Neural cell (in vitro differentiated cells): Measurements from ENCODE around the gene CCDC27. TPM values are rescaled to one million over a fixed set of nuclear protein-coding genes. Genes with fewer than 3 reads are reported as not detected.

Experiments
- H2AFZ ChIP-seq: fragments of 200-600, 300-800 bp; sonication (generic), shearing (Covaris generic); 2 replicates; pipeline ENCODE4 v1.6.0; 2014; ENCODE audit warnings: low read depth, mild to moderate bottlenecking, antibody characterized with exemption, low read length, moderate library complexity
- H3F3A ChIP-seq: fragments of 200-600 bp; shearing (Covaris generic); 2 replicates; pipeline ENCODE4 v1.6.1; 2016; ENCODE audit warnings: mild to moderate bottlenecking, moderate library complexity, mixed read lengths, antibody characterized with exemption, low read length; ENCODE audit not compliant: insufficient read depth, poor library complexity, severe bottlenecking
- H3K27ac ChIP-seq: fragments of 200-600, 300-800 bp; sonication (generic), shearing (Covaris generic); 2 replicates; pipeline ENCODE4 v1.5.1; 2014; ENCODE audit warnings: mild to moderate bottlenecking, low read length, moderate library complexity
- H3K27me3 ChIP-seq: fragments of 300-800, 200-600 bp; sonication (generic), shearing (Covaris generic); 2 replicates; pipeline ENCODE4 v1.6.0; 2014; ENCODE audit warnings: mild to moderate bottlenecking, low read depth, low read length, moderate library complexity; ENCODE audit not compliant: insufficient read depth
- H3K36me3 ChIP-seq: fragments of 300-800, 200-600 bp; sonication (generic), shearing (Covaris generic); 2 replicates; pipeline ENCODE4 v1.5.1; 2014; ENCODE audit warnings: mild to moderate bottlenecking, antibody characterized with exemption, low read length, moderate library complexity; ENCODE audit not compliant: insufficient read depth
- H3K4me2 ChIP-seq: fragments of 300-800, 200-600 bp; sonication (generic), shearing (Covaris generic); 2 replicates; pipeline ENCODE4 v1.6.0; 2014; ENCODE audit warnings: mild to moderate bottlenecking, low read length
- H3K4me3 ChIP-seq: fragments of 300-800, 200-600 bp; sonication (generic), shearing (Covaris generic); 2 replicates; pipeline ENCODE4 v1.5.1; 2014; ENCODE audit warnings: mild to moderate bottlenecking, low read length, moderate library complexity
- H3K79me2 ChIP-seq: fragments of 200-600 bp; shearing (Covaris generic); replicated peaks from 2 replicates; pipeline ENCODE4 v1.6.0; 2014; ENCODE audit warnings: mild to moderate bottlenecking, low read length, moderate library complexity; ENCODE audit not compliant: insufficient read depth
- H3K9ac ChIP-seq: fragments of 300-800, 200-600 bp; sonication (generic), shearing (Covaris generic); 2 replicates; pipeline ENCODE4 v1.6.1; 2016; ENCODE audit warnings: mild to moderate bottlenecking, low read length, mixed read lengths
- H3K9me2 ChIP-seq: fragments of 200-600 bp; shearing (Covaris generic); 2 replicates; pipeline ENCODE4 v1.6.1; 2016; ENCODE audit warnings: mild to moderate bottlenecking, low read length, mixed read lengths; ENCODE audit not compliant: insufficient read depth
- H3K9me3 ChIP-seq: fragments of 200-600, 300-800 bp; sonication (generic), shearing (Covaris generic); 2 replicates; pipeline ENCODE4 v1.6.1; 2016; ENCODE audit warnings: mild to moderate bottlenecking, mixed run types, low read length, moderate library complexity, mixed read lengths
- H4K20me1 ChIP-seq: fragments of 200-600 bp; shearing (Covaris generic); 2 replicates; pipeline ENCODE4 v1.6.1; 2016; ENCODE audit warnings: mild to moderate bottlenecking, mixed run types; ENCODE audit not compliant: insufficient read depth
- CTCF ChIP-seq: fragments of 450-650 bp; IDR thresholded peaks from 2 replicates; pipeline ENCODE4 v1.5.1; 2014; ENCODE audit warnings: antibody characterized with exemption, mild to moderate bottlenecking, moderate library complexity; ENCODE audit not compliant: poor library complexity, severe bottlenecking
- EP300 ChIP-seq: fragments of 450-650 bp; conservative IDR thresholded peaks from 2 replicates; pipeline ENCODE4 v1.6.1; 2014; ENCODE audit warnings: antibody characterized with exemption, mild to moderate bottlenecking, moderate library complexity; ENCODE audit not compliant: poor library complexity, severe bottlenecking
- EZH2 ChIP-seq: fragments of 200-600, 300-800 bp; shearing (Covaris generic), sonication (generic); IDR thresholded peaks from 2 replicates; pipeline ENCODE4 v1.6.1; 2014; ENCODE audit warnings: antibody characterized with exemption, low read length, borderline replicate concordance, mild to moderate bottlenecking; ENCODE audit not compliant: insufficient read depth, poor library complexity, severe bottlenecking
- MXI1 ChIP-seq: fragments of 450-650 bp; conservative IDR thresholded peaks from 2 replicates; pipeline ENCODE4 v1.6.1; 2014; ENCODE audit warnings: antibody characterized with exemption, mild to moderate bottlenecking; ENCODE audit not compliant: poor library complexity, severe bottlenecking
- POLR2AphosphoS5 ChIP-seq: IDR thresholded peaks from 2 replicates; pipeline ENCODE4 v1.6.1; 2012
- RAD21 ChIP-seq: fragments of 450-650 bp; conservative IDR thresholded peaks from 2 replicates; pipeline ENCODE4 v1.6.1; 2014; ENCODE audit warnings: antibody characterized with exemption, mild to moderate bottlenecking, moderate library complexity
- SMC3 ChIP-seq: fragments of 450-650 bp; conservative IDR thresholded peaks from 2 replicates; pipeline ENCODE4 v1.6.1; 2014; ENCODE audit warnings: antibody characterized with exemption, mild to moderate bottlenecking, moderate library complexity; ENCODE audit not compliant: poor library complexity
- TAF1 ChIP-seq: IDR thresholded peaks from 2 replicates; pipeline ENCODE4 v1.6.1; 2012; ENCODE audit warnings: low read depth
- polyA plus RNA-seq: library from polyadenylated mRNA; depleted of rRNA; stranded (reverse); fragments of >200 nt; gene quantifications from 2 replicates; pipeline ENCODE4 v1.2.3, GENCODE V29; 2014
- TF ChIP-seq, protein P1 (sequence below): IDR thresholded peaks from 2 replicates; pipeline ENCODE4 v1.6.1; 2012; ENCODE audit warnings: borderline replicate concordance

Gene CCDC27
- polyA plus RNA-seq, 1 donor from 2014 or later: not detected

- Histone ChIP-seq H3K9me3 (no peaks in the 10 kb centered on the region), H3F3A (no peaks in the 10 kb centered on the region), H3K36me3 (no peaks in the 10 kb centered on the region), H3K4me3 (no peak overlapping the region), H3K27me3 (no peaks in the 10 kb centered on the region), H3K9ac (no peak overlapping the region), H3K4me2 (no peak overlapping the region), H4K20me1 (no peaks in the 10 kb centered on the region), H3K27ac (no peak overlapping the region), H3K79me2 (no peaks in the 10 kb centered on the region), H3K9me2 (no peaks in the 10 kb centered on the region), H2AFZ (no peak overlapping the region)
- TF ChIP-seq, protein P1, sequence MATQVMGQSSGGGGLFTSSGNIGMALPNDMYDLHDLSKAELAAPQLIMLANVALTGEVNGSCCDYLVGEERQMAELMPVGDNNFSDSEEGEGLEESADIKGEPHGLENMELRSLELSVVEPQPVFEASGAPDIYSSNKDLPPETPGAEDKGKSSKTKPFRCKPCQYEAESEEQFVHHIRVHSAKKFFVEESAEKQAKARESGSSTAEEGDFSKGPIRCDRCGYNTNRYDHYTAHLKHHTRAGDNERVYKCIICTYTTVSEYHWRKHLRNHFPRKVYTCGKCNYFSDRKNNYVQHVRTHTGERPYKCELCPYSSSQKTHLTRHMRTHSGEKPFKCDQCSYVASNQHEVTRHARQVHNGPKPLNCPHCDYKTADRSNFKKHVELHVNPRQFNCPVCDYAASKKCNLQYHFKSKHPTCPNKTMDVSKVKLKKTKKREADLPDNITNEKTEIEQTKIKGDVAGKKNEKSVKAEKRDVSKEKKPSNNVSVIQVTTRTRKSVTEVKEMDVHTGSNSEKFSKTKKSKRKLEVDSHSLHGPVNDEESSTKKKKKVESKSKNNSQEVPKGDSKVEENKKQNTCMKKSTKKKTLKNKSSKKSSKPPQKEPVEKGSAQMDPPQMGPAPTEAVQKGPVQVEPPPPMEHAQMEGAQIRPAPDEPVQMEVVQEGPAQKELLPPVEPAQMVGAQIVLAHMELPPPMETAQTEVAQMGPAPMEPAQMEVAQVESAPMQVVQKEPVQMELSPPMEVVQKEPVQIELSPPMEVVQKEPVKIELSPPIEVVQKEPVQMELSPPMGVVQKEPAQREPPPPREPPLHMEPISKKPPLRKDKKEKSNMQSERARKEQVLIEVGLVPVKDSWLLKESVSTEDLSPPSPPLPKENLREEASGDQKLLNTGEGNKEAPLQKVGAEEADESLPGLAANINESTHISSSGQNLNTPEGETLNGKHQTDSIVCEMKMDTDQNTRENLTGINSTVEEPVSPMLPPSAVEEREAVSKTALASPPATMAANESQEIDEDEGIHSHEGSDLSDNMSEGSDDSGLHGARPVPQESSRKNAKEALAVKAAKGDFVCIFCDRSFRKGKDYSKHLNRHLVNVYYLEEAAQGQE: no peak
- TF ChIP-seq SMC3 (no peak), MXI1 (no peak), POLR2AphosphoS5 (no peak), EZH2 (no peak), EP300 (no peak), CTCF (no peak), RAD21 (no peak), TAF1 (no peak)
Measured at GRCh38 chr1:3750741-3751140, 1.5 kb upstream of the CCDC27 start.

DNA sequence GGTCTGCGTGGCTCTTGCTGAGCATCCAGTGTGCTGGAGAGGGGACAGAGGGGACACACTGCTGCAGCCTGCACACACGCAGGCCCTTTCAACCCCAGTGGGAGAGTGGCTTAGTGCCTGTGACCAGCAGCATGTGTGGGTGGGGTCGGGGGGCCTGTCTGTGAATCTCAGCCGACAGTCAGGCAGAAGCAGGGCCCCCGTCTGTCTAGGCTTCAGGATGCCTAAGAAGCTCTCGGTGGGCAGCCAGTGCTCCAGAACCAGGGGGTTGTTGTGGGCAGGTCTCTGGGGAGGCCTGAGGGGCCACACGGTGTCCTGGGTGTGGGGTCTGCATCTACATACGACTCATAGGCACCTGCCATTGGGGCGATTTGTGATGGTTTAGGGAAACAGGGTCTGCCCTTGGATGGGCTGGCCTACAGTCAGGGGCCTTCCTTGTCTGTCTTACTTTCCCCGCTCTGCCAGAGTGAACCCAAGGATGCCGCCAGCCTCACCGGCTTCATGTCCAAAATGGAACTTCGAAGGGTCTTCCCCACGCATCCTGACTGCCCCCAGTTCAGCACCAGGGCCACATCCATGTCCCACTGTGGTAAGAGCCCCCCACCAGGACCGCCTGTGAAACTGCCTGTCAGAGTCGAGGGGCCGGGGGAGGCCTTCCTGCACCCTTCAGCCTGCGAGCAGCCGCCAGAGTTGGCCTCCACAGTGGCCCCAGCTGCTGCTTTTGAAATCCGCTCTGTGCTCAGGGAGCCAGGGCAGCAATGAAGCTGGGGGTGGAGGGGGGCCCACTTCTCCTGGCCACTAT is 1.6 kb downstream of the CCDC27 start:
- H3K9me2 ChIP-seq: no peaks in the 10 kb centered on the region
- no peak overlapping the region for H3K4me2 ChIP-seq
- no peak overlapping the region for H3K27ac ChIP-seq
- H3K79me2 ChIP-seq: no peaks in the 10 kb centered on the region
- H3K9ac ChIP-seq: no peak overlapping the region
- no peaks in the 10 kb centered on the region for H3K9me3 ChIP-seq
- TF ChIP-seq, protein P1: no peak
- no peaks in the 10 kb centered on the region for H4K20me1 ChIP-seq
- H3F3A ChIP-seq: no peaks in the 10 kb centered on the region
- no peaks in the 10 kb centered on the region for H3K27me3 ChIP-seq
- H3K36me3 ChIP-seq: no peaks in the 10 kb centered on the region
- H3K4me3 ChIP-seq: no peak overlapping the region
- no peak overlapping the region for H2AFZ ChIP-seq
